ENCODE data around the gene FOXO6. TPM values are rescaled to one million over a fixed set of nuclear protein-coding genes. Genes with fewer than 3 reads are reported as not detected.

Gene FOXO6
- total and polyA plus RNA-seq, 12 donors, result 0.30 to 2.6 (median 1.3) TPM

- DNase-seq (no peak), ATAC-seq (no peak)
- H3K4me3 ChIP-seq, result no peak overlapping the region
- H3K27me3 ChIP-seq, result peaks cover 0 to 5% (median 0%) of the 10 kb centered on the region in 7 donors
- TF ChIP-seq CTCF (IDR thresholded peaks at IDR 0.05), result no peak
- H3K36me3 ChIP-seq, result no peaks in the 10 kb centered on the region
- peaks cover 0 to 4% (median 0%) of the 10 kb centered on the region in 9 donors for H3K4me1 ChIP-seq
- no peaks in the 10 kb centered on the region for H3K9me3 ChIP-seq
- intact Hi-C loops (cut with DNase I), result no loop called here
- no peak overlapping the region for H3K27ac ChIP-seq
- 77 to 85% methylated on average over 2 of the region's 2 CpGs for WGBS, 2 donors
Observed at GRCh38 chr1:41350055-41350378, 11.2 kb upstream of the FOXO6 start.

- no peak overlapping the region for H3K4me3 ChIP-seq
- DNase-seq, result no peak
- H3K27me3 ChIP-seq, result no peaks in the 10 kb centered on the region
- H3K4me1 ChIP-seq, result peaks cover 0 to 4% (median 0%) of the 10 kb centered on the region in 9 donors
- intact Hi-C loops (cut with DNase I), result no loop called here
- 77 to 84% methylated on average over 6 of the region's 6 CpGs for WGBS, 2 donors
- H3K27ac ChIP-seq, result no peak overlapping the region
- TF ChIP-seq CTCF (IDR thresholded peaks at IDR 0.05), result no peak
- H3K9me3 ChIP-seq, result no peaks in the 10 kb centered on the region
- H3K36me3 ChIP-seq, result no peaks in the 10 kb centered on the region
- no peak for ATAC-seq
Observed at GRCh38 chr1:41351262-41352151, 9.7 kb upstream of the FOXO6 start.

- DNase-seq (no peak), ATAC-seq (no peak)
- Histone ChIP-seq H3K4me3 (no peak overlapping the region), H3K4me1 (peaks cover 7 to 25% (median 18%) of the 10 kb centered on the region in 9 donors), H3K27ac (no peak overlapping the region), H3K9me3 (no peaks in the 10 kb centered on the region), H3K36me3 (no peaks in the 10 kb centered on the region), H3K27me3 (peaks cover 0 to 10% (median 0%) of the 10 kb centered on the region in 7 donors)
- intact Hi-C loops (cut with DNase I), result no loop called here
- 88 to 92% methylated on average over 9 of the region's 9 CpGs for WGBS, 2 donors
- no peak for TF ChIP-seq CTCF (IDR thresholded peaks at IDR 0.05)
Observed at GRCh38 chr1:41353744-41354143, 7.5 kb upstream of the FOXO6 start.

- no peak overlapping the region for H3K27ac ChIP-seq
- 94% methylated on average over 3 of the region's 3 CpGs for WGBS, 2 donors
- H3K4me3 ChIP-seq, result no peak overlapping the region
- H3K9me3 ChIP-seq, result no peaks in the 10 kb centered on the region
- no peak for DNase-seq
- peaks cover 0 to 11% (median 0%) of the 10 kb centered on the region in 7 donors for H3K27me3 ChIP-seq
- H3K36me3 ChIP-seq, result no peaks in the 10 kb centered on the region
- TF ChIP-seq CTCF (IDR thresholded peaks at IDR 0.05), result no peak
- peaks cover 9 to 34% (median 19%) of the 10 kb centered on the region in 9 donors for H3K4me1 ChIP-seq
- no peak for ATAC-seq
- intact Hi-C loops (cut with DNase I), result no loop called here
Observed at GRCh38 chr1:41354956-41355355, 6.3 kb upstream of the FOXO6 start.
